ENCODE measurements around the gene EP400. TPM values are rescaled to one million over a fixed set of nuclear protein-coding genes. Genes with fewer than 3 reads are reported as not detected.

EP400 gene
- total and polyA plus RNA-seq, 2 of the 13 experiments (the other 11 are each of a cell fraction or from before 2014, with no cell fraction given): 4.9 to 5.0 TPM

GRCh38 chr12:131941987-131942341 is 7.8 kb upstream of the EP400 start:
- Histone ChIP-seq H3K36me3 (replicated peaks in 1 of 2; ENCODE audit: control insufficient read depth in 1 of 2, insufficient read depth in 2 of 2, low read length in 2 of 2) (peaks cover 9 to 42% of the 10 kb centered on the region in 2 experiments), H3K9ac (ENCODE audit: insufficient read depth, low read depth, low read length) (no peak overlapping the region), H2AFZ (ENCODE audit: low read length) (no peak overlapping the region), H3K9me3 (ENCODE audit: low read length) (no peaks in the 10 kb centered on the region), H3K4me2 (ENCODE audit: low read depth, low read length) (no peak overlapping the region), H3K4me3 (replicated peaks in 1 of 3; ENCODE audit: insufficient read depth in 1 of 3, low read depth in 2 of 3, low read length in 3 of 3) (no peak overlapping the region), H4K20me1 (ENCODE audit: insufficient read depth, low read length) (no peaks in the 10 kb centered on the region), H3K79me2 (ENCODE audit: insufficient read depth, low read length) (no peaks in the 10 kb centered on the region), H3K4me1 (ENCODE audit: insufficient read depth, low read length) (no peaks in the 10 kb centered on the region), H3K27ac (ENCODE audit: extremely low read length, insufficient read depth, low read length) (no peak overlapping the region), H3K27me3 (ENCODE audit: control insufficient read depth in 1 of 2, insufficient read depth in 2 of 2, low read length in 2 of 2) (no peaks in the 10 kb centered on the region)
- in situ Hi-C loops (cut with HindIII; ENCODE audit: extremely low pct_ligation_motif_present, low pct_unique_long_range_greater_than_20kb): no loop called here
- FAIRE-seq (no peak), ATAC-seq (no peak), DNase-seq (ENCODE audit: low spot score) (no peak)
- POLR2A ChIA-PET: interaction anchor here (1.3 kb wide), 1 partner anchor 12 kb away, joined by 4 read pairs; no protein-coding TSS in a partner anchor
- TF ChIP-seq ZNF496 (CRISPR knock-in tag; IDR thresholded peaks at IDR 0.05; ENCODE audit: insufficient replicate concordance) (no peak), ZNF629 (CRISPR knock-in tag; conservative IDR thresholded peaks at IDR 0.05) (peak; percentile 48; the same call in 1 of the 2 replicates), SP5 (CRISPR knock-in tag; IDR thresholded peaks at IDR 0.05; ENCODE audit: borderline replicate concordance, low read depth) (no peak), TBP (CRISPR knock-in tag; IDR thresholded peaks at IDR 0.05) (no peak), ZNF205 (CRISPR knock-in tag; IDR thresholded peaks at IDR 0.05) (no peak), EEA1 (CRISPR knock-in tag; IDR thresholded peaks at IDR 0.05; ENCODE audit: borderline replicate concordance) (no peak), POLR2A (IDR thresholded peaks at IDR 0.05; ENCODE audit: insufficient read depth in 1 of 2, low read depth in 2 of 2, low read length in 2 of 2) (0 out of 4 replicates have a peak, but pooled peaks of 1 of the 2 experiments have one; percentile 27), ELF4 (CRISPR knock-in tag; IDR thresholded peaks at IDR 0.05; ENCODE audit: borderline replicate concordance) (no peak)
- CTCF ChIA-PET (ENCODE audit: low intra/inter-chr PET ratio, low total read pairs): no interaction called here
- intact Hi-C loops (cut with micrococcal nuclease; ENCODE audit: unreplicated experiment): no loop called here
- WGBS (ENCODE audit: low lambda C conversion rate): 95% methylated on average over 4 of the region's 7 CpGs
- BruUV-seq (replicated peaks): no TSS peak

GRCh38 chr12:131942671-131943070 is 7.1 kb upstream of the EP400 start:
- CTCF ChIA-PET (ENCODE audit: low intra/inter-chr PET ratio, low total read pairs): no interaction called here
- Histone ChIP-seq H3K36me3 (replicated peaks in 1 of 2; ENCODE audit: control insufficient read depth in 1 of 2, insufficient read depth in 2 of 2, low read length in 2 of 2) (peaks cover 9 to 42% of the 10 kb centered on the region in 2 experiments), H3K4me2 (ENCODE audit: low read depth, low read length) (no peak overlapping the region), H3K27ac (ENCODE audit: extremely low read length, insufficient read depth, low read length) (no peak overlapping the region), H4K20me1 (ENCODE audit: insufficient read depth, low read length) (no peaks in the 10 kb centered on the region), H3K4me3 (replicated peaks in 1 of 3; ENCODE audit: insufficient read depth in 1 of 3, low read depth in 2 of 3, low read length in 3 of 3) (no peak overlapping the region), H3K4me1 (ENCODE audit: insufficient read depth, low read length) (peaks cover 3% of the 10 kb centered on the region; the same call in 1 of the 2 replicates), H3K27me3 (ENCODE audit: control insufficient read depth in 1 of 2, insufficient read depth in 2 of 2, low read length in 2 of 2) (no peaks in the 10 kb centered on the region), H3K79me2 (ENCODE audit: insufficient read depth, low read length) (no peaks in the 10 kb centered on the region), H3K9ac (ENCODE audit: insufficient read depth, low read depth, low read length) (no peak overlapping the region), H3K9me3 (ENCODE audit: low read length) (no peaks in the 10 kb centered on the region), H2AFZ (ENCODE audit: low read length) (no peak overlapping the region)
- DNase-seq (ENCODE audit: low spot score): no peak
- no peak for ATAC-seq
- in situ Hi-C loops (cut with HindIII; ENCODE audit: extremely low pct_ligation_motif_present, low pct_unique_long_range_greater_than_20kb) (no loop called here), intact Hi-C loops (cut with micrococcal nuclease; ENCODE audit: unreplicated experiment) (no loop called here)
- TF ChIP-seq RBFOX2 (IDR thresholded peaks at IDR 0.05; ENCODE audit: low read depth, low read length): 0 out of 2 replicates have a peak, but pooled peaks have one; percentile 17
- TF ChIP-seq, protein P1, sequence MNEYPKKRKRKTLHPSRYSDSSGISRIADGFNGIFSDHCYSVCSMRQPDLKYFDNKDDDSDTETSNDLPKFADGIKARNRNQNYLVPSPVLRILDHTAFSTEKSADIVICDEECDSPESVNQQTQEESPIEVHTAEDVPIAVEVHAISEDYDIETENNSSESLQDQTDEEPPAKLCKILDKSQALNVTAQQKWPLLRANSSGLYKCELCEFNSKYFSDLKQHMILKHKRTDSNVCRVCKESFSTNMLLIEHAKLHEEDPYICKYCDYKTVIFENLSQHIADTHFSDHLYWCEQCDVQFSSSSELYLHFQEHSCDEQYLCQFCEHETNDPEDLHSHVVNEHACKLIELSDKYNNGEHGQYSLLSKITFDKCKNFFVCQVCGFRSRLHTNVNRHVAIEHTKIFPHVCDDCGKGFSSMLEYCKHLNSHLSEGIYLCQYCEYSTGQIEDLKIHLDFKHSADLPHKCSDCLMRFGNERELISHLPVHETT (CRISPR knock-in tag; conservative IDR thresholded peaks at IDR 0.05): no peak
- WGBS (ENCODE audit: low lambda C conversion rate): 97% methylated on average over 12 of the region's 12 CpGs
- no peak for FAIRE-seq
- BruUV-seq (replicated peaks): no TSS peak
- POLR2A ChIA-PET: no interaction called here
